ENCODE data around the gene SCN4B.

SCN4B gene

GRCh38 chr11:118128721-118129470 lies 23.7 kb downstream of the SCN4B start:
- DNase-seq = no peak

- DNase-seq = no peak
Observed at GRCh38 chr11:118128310-118128709, 24.3 kb downstream of the SCN4B start.

GRCh38 chr11:118126082-118126838 lies 26.4 kb downstream of the SCN4B start:
- no peak for DNase-seq

- no peak for DNase-seq
Observed at GRCh38 chr11:118124929-118125535, 27.6 kb downstream of the SCN4B start.

GRCh38 chr11:118120793-118121192 lies 31.8 kb downstream of the SCN4B start:
- no peak for DNase-seq

GRCh38 chr11:118117790-118118601 lies 34.6 kb downstream of the SCN4B start:
- no peak for DNase-seq

GRCh38 chr11:118115048-118115447 lies 37.6 kb downstream of the SCN4B start:
- no peak for DNase-seq

GRCh38 chr11:118114266-118114665 lies 38.4 kb downstream of the SCN4B start:
- no peak for DNase-seq

- no peak for DNase-seq
Observed at GRCh38 chr11:118112711-118113430, 39.8 kb downstream of the SCN4B start.

- DNase-seq = no peak
Observed at GRCh38 chr11:118111744-118112035, 40.9 kb downstream of the SCN4B start.

- DNase-seq = no peak
Observed at GRCh38 chr11:118111019-118111743, 41.4 kb downstream of the SCN4B start.

GRCh38 chr11:118109231-118109630 lies 43.4 kb downstream of the SCN4B start:
- DNase-seq = no peak

GRCh38 chr11:118108513-118108912 lies 44.1 kb downstream of the SCN4B start:
- no peak for DNase-seq

- DNase-seq = no peak
Observed at GRCh38 chr11:118106789-118107335, 45.8 kb downstream of the SCN4B start.

GRCh38 chr11:118105657-118106305 lies 46.8 kb downstream of the SCN4B start:
- DNase-seq = no peak

GRCh38 chr11:118104491-118104890 lies 48.1 kb downstream of the SCN4B start:
- DNase-seq = no peak

- no peak for DNase-seq
Observed at GRCh38 chr11:118102721-118103261, 49.8 kb downstream of the SCN4B start.

GRCh38 chr11:118100691-118101232 lies 51.9 kb downstream of the SCN4B start:
- no peak for DNase-seq

- DNase-seq = no peak
Observed at GRCh38 chr11:118099838-118100556, 52.6 kb downstream of the SCN4B start.
